Measurements from ENCODE around the gene PPP1R1A.

DNA sequence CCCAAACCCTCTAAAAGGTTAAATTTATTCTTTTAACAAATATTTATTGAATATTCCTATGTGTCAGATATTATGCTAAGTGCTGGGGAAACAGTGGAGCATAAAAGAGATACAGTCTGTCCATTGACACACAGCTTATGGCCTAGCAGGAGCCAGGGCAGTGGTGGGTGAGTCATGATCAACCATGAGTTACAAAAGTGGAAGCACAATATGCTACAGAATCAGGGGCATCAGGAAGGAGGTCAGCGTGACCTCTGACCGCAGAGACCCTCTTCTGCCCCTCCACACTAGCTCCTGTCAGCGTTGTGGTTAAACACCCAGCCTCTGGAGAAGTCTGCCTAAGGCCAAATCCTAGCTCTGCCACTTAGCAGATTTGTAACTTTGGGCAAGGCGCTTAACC is 4.7 kb upstream of the PPP1R1A start:
- TF ChIP-seq, protein P1, sequence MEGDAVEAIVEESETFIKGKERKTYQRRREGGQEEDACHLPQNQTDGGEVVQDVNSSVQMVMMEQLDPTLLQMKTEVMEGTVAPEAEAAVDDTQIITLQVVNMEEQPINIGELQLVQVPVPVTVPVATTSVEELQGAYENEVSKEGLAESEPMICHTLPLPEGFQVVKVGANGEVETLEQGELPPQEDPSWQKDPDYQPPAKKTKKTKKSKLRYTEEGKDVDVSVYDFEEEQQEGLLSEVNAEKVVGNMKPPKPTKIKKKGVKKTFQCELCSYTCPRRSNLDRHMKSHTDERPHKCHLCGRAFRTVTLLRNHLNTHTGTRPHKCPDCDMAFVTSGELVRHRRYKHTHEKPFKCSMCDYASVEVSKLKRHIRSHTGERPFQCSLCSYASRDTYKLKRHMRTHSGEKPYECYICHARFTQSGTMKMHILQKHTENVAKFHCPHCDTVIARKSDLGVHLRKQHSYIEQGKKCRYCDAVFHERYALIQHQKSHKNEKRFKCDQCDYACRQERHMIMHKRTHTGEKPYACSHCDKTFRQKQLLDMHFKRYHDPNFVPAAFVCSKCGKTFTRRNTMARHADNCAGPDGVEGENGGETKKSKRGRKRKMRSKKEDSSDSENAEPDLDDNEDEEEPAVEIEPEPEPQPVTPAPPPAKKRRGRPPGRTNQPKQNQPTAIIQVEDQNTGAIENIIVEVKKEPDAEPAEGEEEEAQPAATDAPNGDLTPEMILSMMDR (IDR thresholded peaks at IDR 0.05 in 8 of 11, conservative IDR thresholded peaks at IDR 0.05 in 3 of 11): no peak
- TF ChIP-seq POLR2A (IDR thresholded peaks at IDR 0.05) (no peak), POLR2AphosphoS5 (IDR thresholded peaks at IDR 0.05) (no peak)
